HG03520 (cell line): ENCODE data around the gene CEP95.
"Not testable (repeated sequence)": the region's sequence is repeated elsewhere in the genome, so short reads cannot be mapped to it uniquely, and the experiment has no call there.

Source experiments
- ATAC-seq: cut with Tn5 transposase; IDR thresholded peaks from one replicate; pipeline ENCODE4 v1.9.1; 2021; ENCODE audit warnings: mild to moderate bottlenecking, moderate library complexity; ENCODE audit not compliant: unreplicated experiment

Gene CEP95

GRCh38 chr17:64564098-64564497, 57.3 kb downstream of the CEP95 start:
- no peak for ATAC-seq

- no peak for ATAC-seq
Measured at GRCh38 chr17:64565563-64565962, 58.8 kb downstream of the CEP95 start.

- ATAC-seq = no peak
Measured at GRCh38 chr17:64571746-64572145, 65.0 kb downstream of the CEP95 start.

- no peak for ATAC-seq
Measured at GRCh38 chr17:64572682-64573154, 65.9 kb downstream of the CEP95 start.

- ATAC-seq = no peak
Measured at GRCh38 chr17:64573214-64573613, 66.4 kb downstream of the CEP95 start.

GRCh38 chr17:64574646-64575045, 67.9 kb downstream of the CEP95 start:
- ATAC-seq = no peak

GRCh38 chr17:64575431-64575830, 68.7 kb downstream of the CEP95 start:
- no peak for ATAC-seq

- not testable (repeated sequence) for ATAC-seq
Measured at GRCh38 chr17:64577025-64577424, 70.2 kb downstream of the CEP95 start.

- no peak for ATAC-seq
Measured at GRCh38 chr17:64579917-64580316, 73.1 kb downstream of the CEP95 start.

- no peak for ATAC-seq
Measured at GRCh38 chr17:64580384-64581315, 73.9 kb downstream of the CEP95 start.

GRCh38 chr17:64583038-64583437, 76.3 kb downstream of the CEP95 start:
- no peak for ATAC-seq

GRCh38 chr17:64585146-64585545, 78.4 kb downstream of the CEP95 start:
- no peak for ATAC-seq
